ENCODE results near the gene DMAC2L.

DMAC2L gene

DNA sequence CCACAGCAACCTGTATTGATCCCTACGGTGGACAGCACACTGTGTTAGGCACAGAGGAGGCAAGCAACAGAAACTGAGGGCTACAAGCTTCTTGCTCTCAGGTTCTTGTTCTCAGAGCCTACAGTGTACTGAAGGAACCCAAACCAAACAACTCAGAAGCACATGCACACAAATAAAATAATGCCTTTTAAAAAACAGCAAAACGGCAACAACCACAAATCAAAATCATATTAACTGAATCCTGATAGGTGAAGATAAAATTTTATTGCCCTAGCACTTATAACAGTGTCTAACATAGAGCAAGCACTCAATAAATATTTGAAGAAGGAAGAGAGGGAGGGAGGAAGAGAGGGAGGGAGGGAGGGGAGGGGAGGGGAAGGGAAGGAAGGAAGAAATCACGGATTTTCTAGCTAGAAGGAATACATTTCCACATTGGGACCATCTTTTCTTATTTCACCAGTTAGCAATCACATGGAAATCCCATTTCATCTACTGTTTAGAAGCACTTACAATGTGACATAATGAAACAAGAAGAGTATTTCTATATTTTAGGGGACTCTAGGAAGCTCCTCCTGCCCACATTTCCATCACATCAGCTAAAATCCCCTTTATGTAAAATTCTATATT, 27.2 kb downstream of the DMAC2L start:
- Histone ChIP-seq H3K79me2 (ENCODE audit: insufficient read depth, low read length) (no peaks in the 10 kb centered on the region), H3K4me3 (ENCODE audit: insufficient read depth, low read length, poor library complexity, severe bottlenecking) (no peak overlapping the region), H3K27ac (ENCODE audit: low read depth, low read length) (no peak overlapping the region), H3K9me3 (ENCODE audit: insufficient read depth, low read length) (no peaks in the 10 kb centered on the region), H3K36me3 (ENCODE audit: low read length) (no peaks in the 10 kb centered on the region), H3K9ac (ENCODE audit: low read length) (no peak overlapping the region), H4K20me1 (ENCODE audit: low read depth, low read length) (no peaks in the 10 kb centered on the region), H3K27me3 (ENCODE audit: low read length) (no peaks in the 10 kb centered on the region), H2AFZ (ENCODE audit: low read depth, low read length, severe bottlenecking) (no peak overlapping the region), H3K9me2 (replicated peaks; ENCODE audit: insufficient read depth, low read length) (no peaks in the 10 kb centered on the region), H3K4me2 (ENCODE audit: low read depth, low read length, poor library complexity, severe bottlenecking) (no peak overlapping the region), H3F3A (ENCODE audit: insufficient read depth) (no peaks in the 10 kb centered on the region)
- TF ChIP-seq, protein P1, sequence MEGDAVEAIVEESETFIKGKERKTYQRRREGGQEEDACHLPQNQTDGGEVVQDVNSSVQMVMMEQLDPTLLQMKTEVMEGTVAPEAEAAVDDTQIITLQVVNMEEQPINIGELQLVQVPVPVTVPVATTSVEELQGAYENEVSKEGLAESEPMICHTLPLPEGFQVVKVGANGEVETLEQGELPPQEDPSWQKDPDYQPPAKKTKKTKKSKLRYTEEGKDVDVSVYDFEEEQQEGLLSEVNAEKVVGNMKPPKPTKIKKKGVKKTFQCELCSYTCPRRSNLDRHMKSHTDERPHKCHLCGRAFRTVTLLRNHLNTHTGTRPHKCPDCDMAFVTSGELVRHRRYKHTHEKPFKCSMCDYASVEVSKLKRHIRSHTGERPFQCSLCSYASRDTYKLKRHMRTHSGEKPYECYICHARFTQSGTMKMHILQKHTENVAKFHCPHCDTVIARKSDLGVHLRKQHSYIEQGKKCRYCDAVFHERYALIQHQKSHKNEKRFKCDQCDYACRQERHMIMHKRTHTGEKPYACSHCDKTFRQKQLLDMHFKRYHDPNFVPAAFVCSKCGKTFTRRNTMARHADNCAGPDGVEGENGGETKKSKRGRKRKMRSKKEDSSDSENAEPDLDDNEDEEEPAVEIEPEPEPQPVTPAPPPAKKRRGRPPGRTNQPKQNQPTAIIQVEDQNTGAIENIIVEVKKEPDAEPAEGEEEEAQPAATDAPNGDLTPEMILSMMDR (IDR thresholded peaks at IDR 0.05; ENCODE audit: insufficient read depth, low read length, poor library complexity, severe bottlenecking): no peak
- TF ChIP-seq EZH2phosphoT487 (conservative IDR thresholded peaks at IDR 0.05; ENCODE audit: low read length): no peak

DNA sequence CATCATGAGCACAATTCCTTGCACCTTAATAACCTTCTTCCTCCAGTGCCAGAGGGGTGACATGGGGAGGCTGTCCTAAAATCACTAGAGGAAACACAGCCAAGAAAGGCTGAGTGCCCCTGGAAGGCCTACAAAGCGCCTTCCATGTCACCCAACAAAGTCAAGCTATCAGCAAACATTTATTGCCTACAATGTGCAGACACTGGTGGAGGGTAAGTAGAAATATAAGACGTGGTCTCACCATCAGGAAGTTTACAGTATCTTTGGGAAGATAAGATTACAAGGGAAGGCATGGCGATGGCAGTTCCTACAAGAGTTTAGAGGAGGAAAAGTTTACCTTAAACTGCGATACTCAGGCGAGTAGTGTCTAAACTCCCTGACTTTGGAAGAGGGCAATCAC, 27.9 kb downstream of the DMAC2L start:
- Histone ChIP-seq H3K27me3 (ENCODE audit: low read length) (no peaks in the 10 kb centered on the region), H3K9me3 (ENCODE audit: insufficient read depth, low read length) (no peaks in the 10 kb centered on the region), H4K20me1 (ENCODE audit: low read depth, low read length) (no peaks in the 10 kb centered on the region), H3K27ac (ENCODE audit: low read depth, low read length) (no peak overlapping the region), H3K9me2 (replicated peaks; ENCODE audit: insufficient read depth, low read length) (no peaks in the 10 kb centered on the region), H3K9ac (ENCODE audit: low read length) (no peak overlapping the region), H3F3A (ENCODE audit: insufficient read depth) (no peaks in the 10 kb centered on the region), H3K4me3 (ENCODE audit: insufficient read depth, low read length, poor library complexity, severe bottlenecking) (no peak overlapping the region), H3K36me3 (ENCODE audit: low read length) (no peaks in the 10 kb centered on the region), H3K79me2 (ENCODE audit: insufficient read depth, low read length) (no peaks in the 10 kb centered on the region), H3K4me2 (ENCODE audit: low read depth, low read length, poor library complexity, severe bottlenecking) (no peak overlapping the region), H2AFZ (ENCODE audit: low read depth, low read length, severe bottlenecking) (no peak overlapping the region)
- TF ChIP-seq, protein P1 (IDR thresholded peaks at IDR 0.05; ENCODE audit: insufficient read depth, low read length, poor library complexity, severe bottlenecking): no peak
- no peak for TF ChIP-seq EZH2phosphoT487 (conservative IDR thresholded peaks at IDR 0.05; ENCODE audit: low read length)

DNA sequence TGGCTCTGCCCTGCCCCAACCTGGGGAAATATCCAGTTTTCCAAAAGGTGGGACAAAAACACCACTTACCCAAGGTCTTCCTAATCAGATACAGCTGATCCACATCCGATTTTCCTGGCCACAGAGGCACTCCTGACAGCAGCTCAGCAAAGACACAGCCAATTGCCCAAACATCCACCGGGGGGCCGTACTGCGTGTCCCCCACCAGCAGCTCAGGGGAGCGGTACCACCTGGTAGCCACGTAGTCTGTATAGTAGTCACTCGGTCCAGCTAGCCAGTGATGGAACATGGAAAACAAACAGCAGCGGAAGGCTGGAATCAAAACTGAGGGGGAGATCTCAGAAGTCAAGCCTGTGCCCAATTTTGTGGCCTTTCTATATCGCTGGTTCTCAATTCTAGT, 28.8 kb downstream of the DMAC2L start:
- Histone ChIP-seq H2AFZ (ENCODE audit: low read depth, low read length, severe bottlenecking) (no peak overlapping the region), H3K9me2 (replicated peaks; ENCODE audit: insufficient read depth, low read length) (no peaks in the 10 kb centered on the region), H3F3A (ENCODE audit: insufficient read depth) (no peaks in the 10 kb centered on the region), H3K27ac (ENCODE audit: low read depth, low read length) (no peak overlapping the region), H3K36me3 (ENCODE audit: low read length) (no peaks in the 10 kb centered on the region), H3K79me2 (ENCODE audit: insufficient read depth, low read length) (no peaks in the 10 kb centered on the region), H3K4me3 (ENCODE audit: insufficient read depth, low read length, poor library complexity, severe bottlenecking) (no peak overlapping the region), H3K4me2 (ENCODE audit: low read depth, low read length, poor library complexity, severe bottlenecking) (no peak overlapping the region), H4K20me1 (ENCODE audit: low read depth, low read length) (no peaks in the 10 kb centered on the region), H3K9me3 (ENCODE audit: insufficient read depth, low read length) (no peaks in the 10 kb centered on the region), H3K27me3 (ENCODE audit: low read length) (no peaks in the 10 kb centered on the region), H3K9ac (ENCODE audit: low read length) (no peak overlapping the region)
- TF ChIP-seq EZH2phosphoT487 (conservative IDR thresholded peaks at IDR 0.05; ENCODE audit: low read length): no peak
- TF ChIP-seq, protein P1 (IDR thresholded peaks at IDR 0.05; ENCODE audit: insufficient read depth, low read length, poor library complexity, severe bottlenecking): no peak
